Nasal cavity respiratory epithelium epithelial cell of viscerocranial mucosa (primary cell): Measurements from ENCODE around the gene LRP3. TPM values are rescaled to one million over a fixed set of nuclear protein-coding genes. Genes with fewer than 3 reads are reported as not detected.

Source experiments
- total RNA-seq: library from RNA; depleted of rRNA; stranded (reverse); fragments of >200 nt; gene quantifications from 2 replicates; pipeline ENCODE4 v1.2.3, GENCODE V29; 2014

The LRP3 gene, protein sequence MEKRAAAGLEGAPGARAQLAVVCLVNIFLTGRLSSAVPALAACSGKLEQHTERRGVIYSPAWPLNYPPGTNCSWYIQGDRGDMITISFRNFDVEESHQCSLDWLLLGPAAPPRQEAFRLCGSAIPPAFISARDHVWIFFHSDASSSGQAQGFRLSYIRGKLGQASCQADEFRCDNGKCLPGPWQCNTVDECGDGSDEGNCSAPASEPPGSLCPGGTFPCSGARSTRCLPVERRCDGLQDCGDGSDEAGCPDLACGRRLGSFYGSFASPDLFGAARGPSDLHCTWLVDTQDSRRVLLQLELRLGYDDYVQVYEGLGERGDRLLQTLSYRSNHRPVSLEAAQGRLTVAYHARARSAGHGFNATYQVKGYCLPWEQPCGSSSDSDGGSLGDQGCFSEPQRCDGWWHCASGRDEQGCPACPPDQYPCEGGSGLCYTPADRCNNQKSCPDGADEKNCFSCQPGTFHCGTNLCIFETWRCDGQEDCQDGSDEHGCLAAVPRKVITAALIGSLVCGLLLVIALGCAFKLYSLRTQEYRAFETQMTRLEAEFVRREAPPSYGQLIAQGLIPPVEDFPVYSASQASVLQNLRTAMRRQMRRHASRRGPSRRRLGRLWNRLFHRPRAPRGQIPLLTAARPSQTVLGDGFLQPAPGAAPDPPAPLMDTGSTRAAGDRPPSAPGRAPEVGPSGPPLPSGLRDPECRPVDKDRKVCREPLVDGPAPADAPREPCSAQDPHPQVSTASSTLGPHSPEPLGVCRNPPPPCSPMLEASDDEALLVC
- total RNA-seq: 5.1 and 31.2 TPM in 2 replicates

DNA sequence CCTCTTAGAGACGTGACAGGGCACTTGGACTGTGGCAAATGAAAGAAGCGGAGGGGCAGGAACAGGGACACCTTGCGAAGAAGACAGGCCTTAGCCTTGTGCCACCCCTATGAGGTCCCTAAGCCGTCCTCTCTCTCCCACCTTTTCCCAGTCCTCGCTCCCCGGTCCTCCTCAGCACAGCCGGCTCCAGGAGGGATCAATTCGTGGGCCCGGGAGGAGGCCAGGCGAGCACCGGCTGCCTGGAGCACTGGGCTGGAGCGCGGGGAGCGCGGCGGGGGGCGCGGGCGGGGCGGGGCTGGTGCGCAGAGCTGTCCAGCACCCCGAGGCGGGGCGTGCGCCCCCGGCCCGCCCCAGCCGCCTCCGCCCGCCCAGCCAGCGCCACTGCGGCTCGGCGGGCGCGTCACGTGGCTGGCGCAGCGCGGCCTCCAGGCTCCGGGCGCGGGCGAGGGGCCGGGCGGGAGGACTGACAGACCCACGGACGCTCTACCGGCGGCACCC, at the start of gene LRP3:
Gene LRP3, plus strand, starts transcription at position 466 of the 498 bp plus-strand sequence. CDS start 456 bp downstream, outside the sequence.

DNA sequence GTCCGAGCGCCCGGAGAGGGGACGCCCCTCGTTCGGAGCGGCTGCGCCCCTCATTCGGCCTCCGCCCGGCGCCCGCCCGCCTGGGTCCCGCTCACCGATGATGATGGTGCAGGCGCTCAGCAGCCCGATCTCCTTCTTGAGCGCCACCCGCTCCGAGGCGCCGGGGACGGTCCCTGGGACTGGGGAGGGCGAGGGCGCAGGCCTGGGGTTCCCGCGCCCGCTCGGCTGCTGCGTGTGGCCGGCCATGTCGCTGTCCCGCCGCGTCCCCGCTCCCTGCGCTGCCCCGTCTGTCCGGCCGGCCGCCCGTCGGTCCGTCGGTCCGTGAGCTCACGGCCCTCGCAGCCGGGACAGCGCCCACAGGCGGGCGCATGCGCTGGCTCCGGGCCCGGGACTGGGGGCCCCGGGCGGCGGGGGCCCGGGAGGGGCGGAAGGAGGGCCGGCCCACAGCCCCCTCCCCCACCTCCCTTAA, 31.4 kb downstream of the LRP3 start, which contains the start of gene SLC7A10:
Gene SLC7A10, minus strand, starts transcription at position 393 of the 469 bp plus-strand sequence. Its CDS starts 147 bp downstream, at position 246.

Other genes starting within 250 kb of the LRP3 start
- gene CEP89, start 222.4 kb upstream of the LRP3 start, total RNA-seq: 6.8 and 14.2 TPM in 2 replicates
- 1.00 and 1.0 TPM in 2 replicates for gene FAAP24, start 222.1 kb upstream of the LRP3 start, total RNA-seq
- gene RHPN2, start 129.4 kb upstream of the LRP3 start, total RNA-seq: 11.6 and 17.1 TPM in 2 replicates
- 6.5 and 9.4 TPM in 2 replicates for gene GPATCH1, start 113.1 kb upstream of the LRP3 start, total RNA-seq
- gene WDR88, start 62.2 kb upstream of the LRP3 start, total RNA-seq: not detected in 2 replicates
- gene SLC7A10, start 31.5 kb downstream of the LRP3 start, total RNA-seq: not detected in 2 replicates
- gene CEBPA, start 108.2 kb downstream of the LRP3 start, total RNA-seq: 9.9 and 13.2 TPM in 2 replicates
- gene CEBPG, start 179.4 kb downstream of the LRP3 start, total RNA-seq: 123 and 127 TPM in 2 replicates